ENCODE measurements around the gene CIITA. TPM values are rescaled to one million over a fixed set of nuclear protein-coding genes. Genes with fewer than 3 reads are reported as not detected.
"Not testable (repeated sequence)": the region's sequence is repeated elsewhere in the genome, so short reads cannot be mapped to it uniquely, and the experiment has no call there.

CIITA gene
- total RNA-seq, 1 experiment from 2014 or later, result 0.07 TPM

DNA sequence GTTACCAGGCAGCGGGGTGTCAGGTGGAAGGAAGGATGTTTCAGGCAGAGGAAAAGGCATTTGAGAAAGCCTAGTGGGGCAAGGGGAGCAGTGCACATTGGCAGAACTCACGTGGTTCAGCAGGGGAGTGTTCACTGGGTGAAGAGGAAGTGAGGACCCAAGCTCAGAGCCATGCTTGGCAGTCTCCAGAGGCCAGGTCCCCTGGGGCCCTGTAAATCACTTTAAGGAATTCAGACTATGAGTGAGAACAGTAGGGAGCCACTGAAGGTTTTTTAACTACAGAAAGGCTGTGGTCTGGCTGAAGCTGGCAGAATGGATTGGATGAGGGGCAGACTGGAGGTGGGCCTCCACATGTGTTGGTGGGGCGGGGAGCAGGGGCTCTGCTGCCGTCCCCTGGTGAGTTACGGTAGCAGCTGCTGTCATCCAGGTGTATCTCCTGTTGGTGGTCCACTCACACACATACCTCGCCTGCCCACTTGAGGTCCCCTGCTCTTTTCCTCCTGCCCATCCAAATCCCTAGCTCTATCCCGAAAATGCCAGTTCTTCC, 72.5 kb downstream of the CIITA start:
- peak; percentile 92 for DNase-seq (ENCODE audit: low spot score)

DNA sequence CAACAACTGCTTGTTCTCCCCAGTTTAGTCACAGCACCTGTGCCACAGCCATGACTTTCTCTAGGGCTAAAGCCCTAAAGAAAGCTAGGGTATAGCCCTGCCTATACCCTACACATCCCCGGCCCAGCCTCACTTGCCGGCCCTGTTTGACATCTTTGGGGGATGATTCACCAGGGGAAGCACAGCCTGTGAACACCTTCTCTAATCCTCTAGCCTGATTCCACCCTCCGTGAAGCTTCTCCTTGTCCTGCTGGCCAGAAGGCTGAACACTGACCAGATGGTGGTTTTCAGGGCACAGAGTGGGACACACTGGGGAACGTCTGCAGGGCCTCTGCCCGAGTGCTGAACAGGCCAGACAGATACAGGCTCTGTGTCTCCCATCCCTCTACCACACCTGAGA, 73.4 kb downstream of the CIITA start:
- DNase-seq (ENCODE audit: low spot score), result peak; percentile 24

DNA sequence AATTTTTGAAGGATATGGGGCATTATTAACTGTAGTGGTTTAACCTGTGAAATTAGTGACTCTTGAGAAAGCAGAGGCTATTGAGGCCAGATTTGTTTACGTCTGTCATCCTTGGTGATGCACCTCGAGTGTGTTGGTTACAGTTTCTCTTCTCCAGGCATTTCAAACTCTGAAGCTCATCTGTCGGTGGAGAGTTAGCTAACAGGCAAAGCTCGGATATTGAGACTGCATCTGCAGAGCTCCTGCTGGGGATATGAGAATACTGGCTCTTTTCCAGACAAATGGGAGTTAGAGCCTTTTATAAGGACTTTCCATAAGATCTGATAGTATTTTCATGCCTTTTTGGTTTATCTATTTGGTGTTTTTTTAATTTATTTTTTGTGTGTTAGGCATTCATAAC, 74.0 kb downstream of the CIITA start:
- DNase-seq (ENCODE audit: low spot score), result no peak

DNA sequence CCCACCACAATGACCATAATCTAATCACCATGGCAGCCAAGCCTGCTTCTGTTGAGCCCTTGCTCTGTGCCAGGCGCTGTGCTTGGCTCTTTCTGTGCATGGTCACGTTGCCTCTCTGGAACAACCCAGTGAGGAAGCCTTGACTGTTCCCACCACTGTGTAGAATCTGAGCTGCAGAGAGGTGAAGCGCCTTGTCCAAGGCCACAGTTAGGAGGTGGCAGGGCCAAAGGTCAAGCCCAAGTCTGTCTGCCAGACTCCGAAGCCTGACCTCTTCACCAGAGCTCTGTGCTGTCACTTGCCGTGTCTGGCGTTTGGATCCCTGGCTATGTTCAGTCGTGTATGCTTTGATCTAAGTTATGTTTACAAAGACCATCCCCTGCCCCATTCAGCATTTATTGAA, 77.9 kb downstream of the CIITA start:
- no peak for DNase-seq (ENCODE audit: low spot score)

DNA sequence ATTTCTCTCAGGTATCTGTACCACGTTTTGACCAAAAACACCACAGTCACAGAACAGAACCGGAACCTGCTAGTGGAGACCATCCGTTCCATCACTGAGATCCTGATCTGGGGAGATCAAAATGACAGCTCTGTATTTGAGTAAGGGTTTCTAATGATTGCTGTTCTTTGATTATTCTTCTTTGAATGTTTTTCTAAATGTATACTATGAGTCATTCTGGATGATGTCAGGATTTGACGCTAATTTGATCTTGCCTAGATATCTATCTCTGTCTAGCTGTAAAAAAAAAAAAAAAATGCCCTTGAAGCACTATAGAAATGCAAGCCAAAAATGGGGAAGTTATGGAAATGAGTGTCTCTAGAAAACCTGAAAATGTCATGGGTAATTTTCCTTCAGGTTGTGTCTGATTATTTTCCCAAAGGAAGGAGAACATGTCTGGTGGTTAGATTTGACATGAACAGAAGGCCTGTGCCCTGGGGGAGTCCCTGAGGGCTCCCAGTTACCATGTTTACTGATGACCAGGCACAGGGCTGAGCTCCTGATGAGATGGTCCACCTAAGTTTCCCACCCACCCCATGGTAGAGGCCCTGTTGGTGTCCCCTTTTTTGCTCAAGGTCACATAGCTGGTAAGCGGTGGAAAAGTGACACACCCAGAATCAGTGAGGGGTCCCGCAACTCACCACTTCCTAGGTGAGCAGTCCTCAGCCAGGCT, 80.9 kb downstream of the CIITA start:
- DNase-seq (ENCODE audit: low spot score), result no peak

DNA sequence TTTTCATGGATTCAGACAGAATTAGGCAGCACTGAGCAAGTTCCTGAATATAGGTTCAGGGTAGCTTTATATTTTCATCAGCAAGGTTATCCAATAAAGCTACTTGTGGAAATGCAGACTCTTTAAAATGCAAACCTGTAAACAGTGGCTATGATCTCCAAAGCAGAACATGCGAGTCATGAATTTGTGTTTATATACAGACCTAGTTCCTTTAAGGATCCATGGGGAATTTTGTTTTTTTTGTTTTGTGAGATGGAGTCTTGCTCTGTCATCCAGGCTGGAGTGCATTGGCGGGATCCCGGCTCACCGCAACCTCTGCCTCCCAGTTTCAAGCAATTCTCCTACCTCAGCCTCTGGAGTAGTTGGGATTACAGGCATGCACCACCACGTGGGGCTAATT, 82.2 kb downstream of the CIITA start:
- no peak for DNase-seq (ENCODE audit: low spot score)

DNA sequence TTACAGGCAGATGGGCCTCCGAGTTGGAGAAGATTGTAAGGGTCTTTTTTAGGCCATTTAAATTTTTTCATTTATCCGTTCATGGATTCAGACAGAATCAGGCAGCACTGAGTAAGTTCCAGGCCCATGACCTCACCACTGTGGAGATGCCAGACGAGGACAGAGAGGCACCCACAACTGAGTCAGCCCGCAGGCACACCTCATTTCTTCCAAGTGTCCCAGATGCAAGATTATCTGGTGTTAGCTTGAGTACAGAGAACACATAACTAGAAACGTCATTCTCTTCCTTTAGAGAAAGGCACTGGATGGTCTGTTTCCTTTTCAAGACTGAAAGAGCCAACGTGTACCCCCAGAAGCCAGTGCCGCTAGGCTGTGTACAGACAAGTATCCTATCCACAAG, 84.2 kb downstream of the CIITA start:
- peak; percentile 82 for DNase-seq (ENCODE audit: low spot score)

DNA sequence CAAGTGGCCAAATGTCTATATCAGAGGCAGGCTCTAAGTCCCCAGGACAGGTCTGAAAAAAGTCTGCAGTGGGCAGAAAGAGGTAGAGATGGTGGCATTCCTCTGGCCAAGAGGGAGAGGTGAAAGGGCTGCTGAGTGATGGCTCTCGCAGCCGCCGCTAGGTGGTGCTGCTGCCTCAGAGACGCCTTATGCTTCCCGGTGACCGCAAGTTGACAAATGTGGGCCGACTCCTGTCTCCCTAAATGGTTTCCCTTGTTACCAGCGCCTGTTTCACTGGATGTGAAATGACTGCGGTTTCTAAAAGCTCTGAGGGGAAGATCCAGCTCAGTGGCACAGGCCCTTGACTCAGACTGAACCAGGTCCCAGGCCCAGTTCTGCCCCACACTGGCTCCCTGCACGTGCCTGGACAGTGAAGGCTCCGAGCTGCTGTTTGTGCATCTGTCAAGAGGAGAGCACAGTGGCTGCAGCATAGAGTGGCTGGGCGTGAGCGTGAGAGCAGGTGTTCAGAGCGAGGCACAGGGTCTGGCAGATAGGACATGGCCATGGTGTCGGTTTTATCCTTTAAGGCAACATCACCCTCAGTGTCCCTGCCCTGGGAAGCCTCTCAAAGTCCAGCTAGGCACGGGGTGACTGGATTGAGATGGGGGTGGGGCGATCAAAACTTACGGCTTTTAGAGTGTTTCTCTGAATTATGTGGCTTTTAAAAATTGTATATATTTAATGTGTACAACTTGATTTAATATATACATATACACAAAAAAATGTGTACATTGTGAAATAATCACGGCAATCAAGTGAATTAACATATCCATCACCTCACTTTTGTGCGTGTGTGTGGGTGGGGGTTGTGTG, 87.3 kb downstream of the CIITA start:
- DNase-seq (ENCODE audit: low spot score), result peak; percentile 89

DNA sequence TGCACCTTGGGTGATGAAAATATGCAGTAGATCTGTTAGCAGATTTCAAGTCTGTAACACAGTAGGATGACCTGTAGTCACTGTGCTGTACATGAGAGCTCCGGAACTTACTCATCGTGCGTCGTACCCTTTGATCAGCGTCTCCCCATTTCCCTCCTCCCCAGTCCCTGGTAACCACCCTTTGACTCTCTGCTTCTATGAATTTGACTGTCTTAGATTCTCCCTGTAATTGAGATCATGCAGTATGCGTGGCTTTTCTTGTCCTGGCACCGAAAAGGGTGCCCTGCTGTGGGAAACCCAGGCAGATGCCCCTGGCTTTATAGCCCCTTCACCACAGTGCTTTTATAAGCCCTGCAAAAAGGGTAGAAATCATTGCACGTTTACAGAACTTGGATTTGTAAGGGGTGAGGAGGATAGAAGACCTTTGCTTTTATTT, 87.9 kb downstream of the CIITA start:
- peak; percentile 42 for DNase-seq (ENCODE audit: low spot score)

DNA sequence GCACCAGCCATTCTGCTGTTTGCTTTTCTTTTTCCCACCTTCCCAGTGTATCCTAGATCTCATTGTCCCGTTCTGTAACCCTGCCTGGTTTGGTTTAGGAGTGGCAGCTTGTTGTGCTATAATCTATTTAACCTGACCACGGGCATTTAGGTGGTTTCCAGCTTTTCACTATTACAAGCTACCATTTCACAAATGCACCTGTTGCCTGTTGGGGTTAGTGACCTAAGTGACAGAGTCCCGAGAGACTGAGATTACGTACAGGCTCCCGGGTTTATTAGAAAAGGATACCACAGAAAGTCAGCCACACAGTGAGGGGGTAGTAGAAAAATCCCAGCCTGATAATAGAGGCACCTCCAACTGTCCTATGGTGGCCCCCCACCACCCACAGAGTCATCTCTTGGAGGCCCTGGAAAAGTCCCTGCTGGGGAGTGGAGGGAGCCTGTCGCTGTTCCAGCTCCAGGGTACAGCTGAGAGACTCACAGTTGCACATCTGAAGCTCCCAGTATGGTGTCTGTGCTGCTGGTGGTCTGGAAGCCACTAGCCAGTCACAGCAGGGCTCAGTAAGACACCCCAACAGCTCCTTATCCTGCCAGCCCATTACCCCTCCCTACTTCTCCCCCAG, 88.5 kb downstream of the CIITA start:
- DNase-seq (ENCODE audit: low spot score), result no peak

DNA sequence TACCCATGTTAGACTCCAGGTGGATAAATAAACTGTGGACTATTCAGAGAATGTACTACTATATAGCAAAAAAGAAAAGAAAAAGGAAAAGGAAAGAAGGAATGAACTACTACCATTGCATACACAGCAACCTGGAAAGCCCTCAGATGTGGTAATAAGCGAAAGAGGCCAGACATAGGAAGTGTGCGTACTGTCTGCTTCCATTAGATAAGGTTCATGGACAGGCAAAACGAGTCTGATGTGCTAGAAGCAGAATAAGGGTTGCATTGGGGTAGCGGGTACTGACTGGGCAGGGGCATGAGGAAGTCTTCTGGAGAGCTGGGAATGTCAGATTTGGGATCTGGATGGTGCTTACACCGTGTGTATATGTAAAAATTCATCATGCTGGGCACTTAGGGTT, 89.1 kb downstream of the CIITA start:
- DNase-seq (ENCODE audit: low spot score), result no peak

DNA sequence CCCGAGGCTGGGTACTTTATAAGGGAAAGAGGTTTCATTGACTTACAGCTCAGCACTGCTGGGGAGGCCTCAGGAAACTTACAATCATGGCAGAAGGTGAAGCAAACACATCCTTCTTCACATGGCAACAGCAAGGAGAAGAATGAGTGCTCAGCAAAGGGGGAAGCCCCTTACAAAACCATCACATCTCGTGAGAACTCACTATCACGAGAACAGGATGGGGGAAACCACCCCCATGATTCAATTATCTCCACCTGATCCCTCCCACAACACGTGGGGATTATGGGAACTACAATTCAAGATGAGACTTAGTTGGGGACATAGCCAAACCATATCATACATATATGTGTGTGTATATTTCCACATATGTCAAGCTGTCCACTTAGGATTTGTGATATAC, 89.6 kb downstream of the CIITA start:
- not testable (repeated sequence) for DNase-seq (ENCODE audit: low spot score)

DNA sequence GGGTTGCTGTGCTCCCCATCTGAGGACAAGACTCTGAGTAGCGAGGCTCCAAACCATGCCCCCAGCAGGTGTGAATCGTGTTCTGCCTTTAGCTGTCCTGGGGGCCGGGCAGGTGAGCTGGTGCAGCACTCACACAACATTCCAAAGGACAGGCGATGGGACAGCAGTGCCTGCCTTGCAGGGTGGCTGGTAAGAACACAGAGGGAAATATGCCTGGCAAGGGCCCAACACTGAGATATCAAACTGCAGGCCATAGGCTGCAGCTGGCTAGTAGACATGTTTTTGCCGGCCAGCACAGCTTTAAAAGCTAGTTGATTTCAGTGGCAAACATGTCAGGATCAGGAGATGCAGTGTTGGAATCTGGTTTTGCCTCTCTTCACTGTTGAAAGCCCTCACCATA, 91.0 kb downstream of the CIITA start:
- no peak for DNase-seq (ENCODE audit: low spot score)

DNA sequence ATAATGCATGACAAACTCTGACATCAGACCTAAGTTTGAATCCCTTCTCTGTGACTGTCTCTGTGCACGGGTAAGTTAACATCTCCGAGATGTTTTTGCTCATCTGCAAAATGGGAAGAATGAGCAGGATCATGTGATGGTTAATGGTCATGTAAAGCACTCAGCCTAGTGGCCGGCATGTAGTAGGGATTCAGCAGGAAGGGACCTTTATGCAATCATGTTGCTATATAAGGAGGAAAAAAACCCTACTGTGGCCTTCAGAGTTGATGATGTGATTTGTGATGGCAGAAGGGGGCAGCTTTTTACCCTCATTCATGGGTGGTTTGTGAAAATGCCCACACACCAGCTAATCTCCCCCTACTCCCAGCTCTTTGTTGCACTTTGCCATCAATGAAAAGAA, 91.5 kb downstream of the CIITA start:
- no peak for DNase-seq (ENCODE audit: low spot score)

DNA sequence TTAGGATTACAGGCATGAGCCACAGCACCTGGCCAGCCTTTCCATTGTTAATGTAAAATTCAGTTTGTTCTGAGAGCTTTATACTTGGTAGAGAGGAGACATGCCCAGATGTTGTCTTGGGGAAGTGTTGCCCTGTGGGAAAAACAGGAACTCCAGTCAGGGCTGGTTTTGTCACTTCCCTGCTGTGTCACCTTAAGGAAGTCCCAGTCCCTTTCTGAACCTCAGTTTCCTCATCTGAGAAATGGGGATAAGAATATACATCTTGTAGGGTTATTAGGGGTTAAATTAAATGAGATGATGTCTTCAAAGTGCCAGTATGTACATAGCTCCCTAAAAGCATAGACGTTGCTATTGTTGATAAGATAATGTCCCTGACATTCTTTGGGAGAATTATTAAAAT, 92.6 kb downstream of the CIITA start:
- DNase-seq (ENCODE audit: low spot score), result no peak

DNA sequence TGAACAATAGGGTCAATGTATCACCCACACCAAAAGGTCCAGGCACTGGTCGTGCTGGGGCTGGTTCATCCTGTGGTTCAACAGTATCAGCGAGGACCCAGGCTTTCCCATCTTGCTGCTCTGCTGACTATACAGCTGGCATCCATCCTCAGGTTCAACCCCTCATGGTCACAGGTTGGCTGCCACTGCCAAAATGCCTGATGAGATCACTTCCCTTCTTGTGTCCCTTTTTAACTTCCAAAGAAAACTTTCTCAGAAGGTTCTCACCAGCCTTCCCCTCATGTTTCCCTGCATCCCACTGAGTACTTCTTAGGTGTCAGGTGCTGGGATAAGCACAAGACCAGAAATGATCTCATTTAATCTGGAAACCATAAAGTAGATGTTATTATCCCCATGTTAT, 93.1 kb downstream of the CIITA start:
- DNase-seq (ENCODE audit: low spot score), result no peak

DNA sequence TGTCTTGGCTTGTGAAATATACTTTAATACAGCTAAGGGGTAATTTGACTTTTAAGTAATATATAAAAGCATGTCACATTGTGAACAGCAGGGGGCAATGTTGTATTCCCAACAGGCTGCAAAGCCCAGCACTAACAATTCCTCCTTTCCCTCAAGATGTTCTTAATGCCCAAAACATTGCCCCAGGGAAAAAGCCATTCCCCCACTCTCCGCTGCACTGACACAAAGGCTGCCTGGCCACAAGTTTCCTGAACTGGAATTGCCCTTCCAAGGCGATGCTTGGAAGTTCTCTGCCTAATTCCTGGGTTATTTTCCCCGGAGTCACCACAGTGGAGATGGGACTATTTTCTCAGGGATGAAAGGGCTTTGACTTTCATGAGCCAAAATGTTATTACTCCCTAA, 94.6 kb downstream of the CIITA start:
- peak; percentile 85 for DNase-seq (ENCODE audit: low spot score)

DNA sequence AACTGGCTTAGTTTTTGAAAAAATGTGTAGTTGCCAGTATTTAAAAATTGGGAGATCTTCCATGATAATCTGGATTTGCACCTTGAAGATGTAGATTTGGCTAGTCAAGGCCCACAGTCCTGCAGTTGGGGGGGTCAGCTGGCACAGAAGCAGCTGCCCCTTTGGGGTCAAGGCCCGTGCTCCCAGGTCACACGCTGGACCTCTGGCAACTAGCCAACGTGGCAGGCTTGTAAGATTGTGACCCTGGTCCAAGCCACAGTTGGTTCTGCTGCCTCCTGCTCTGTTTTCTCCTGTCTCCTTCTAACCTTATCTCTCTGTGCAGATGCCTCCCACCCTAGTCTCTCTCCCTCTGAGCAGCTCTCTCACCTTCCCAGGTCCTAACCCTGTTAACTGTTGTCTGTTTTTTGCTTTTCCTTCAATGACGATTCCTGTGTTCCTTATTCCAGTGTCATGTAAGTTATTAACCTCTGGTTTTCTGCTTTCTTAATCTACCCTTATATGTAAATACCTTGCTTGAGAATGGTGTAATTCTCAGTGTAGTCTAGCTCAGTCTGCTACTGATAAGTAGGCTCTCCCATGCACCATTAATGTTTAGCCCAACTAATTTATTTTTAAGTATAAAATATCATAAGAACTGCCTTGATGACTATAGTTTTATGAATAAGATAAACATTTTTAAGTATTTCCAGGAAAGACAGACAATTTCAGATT, 95.3 kb downstream of the CIITA start:
- DNase-seq (ENCODE audit: low spot score), result no peak

DNA sequence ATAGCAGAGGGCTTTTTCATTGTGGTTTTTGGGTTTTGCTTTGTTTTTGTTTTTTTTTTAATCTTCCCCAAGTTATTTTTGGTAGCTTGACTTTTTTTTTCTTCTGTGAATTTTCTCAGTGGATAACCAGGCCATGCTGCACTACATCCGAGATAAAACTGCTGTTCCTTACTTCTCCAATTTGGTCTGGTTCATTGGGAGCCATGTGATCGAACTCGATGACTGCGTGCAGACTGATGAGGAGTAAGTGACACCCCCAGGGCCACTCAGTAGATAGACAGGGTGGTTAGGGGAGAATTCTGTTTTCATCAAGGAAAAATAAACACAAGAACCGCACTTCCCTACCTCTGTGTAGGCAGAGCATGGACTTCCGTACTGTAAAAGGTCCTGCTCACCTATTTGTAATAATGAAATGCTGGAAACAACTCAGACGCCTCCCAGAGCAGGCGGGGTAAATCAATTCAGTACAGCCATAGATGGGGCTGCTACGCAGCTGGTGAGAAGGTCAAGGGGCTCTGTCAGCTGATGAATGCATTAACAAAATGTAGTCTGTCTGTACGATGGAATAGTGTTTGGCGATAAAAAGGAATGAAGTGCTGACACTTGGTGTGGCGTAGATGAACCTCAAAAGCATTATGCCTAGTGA, 95.9 kb downstream of the CIITA start:
- no peak for DNase-seq (ENCODE audit: low spot score)

DNA sequence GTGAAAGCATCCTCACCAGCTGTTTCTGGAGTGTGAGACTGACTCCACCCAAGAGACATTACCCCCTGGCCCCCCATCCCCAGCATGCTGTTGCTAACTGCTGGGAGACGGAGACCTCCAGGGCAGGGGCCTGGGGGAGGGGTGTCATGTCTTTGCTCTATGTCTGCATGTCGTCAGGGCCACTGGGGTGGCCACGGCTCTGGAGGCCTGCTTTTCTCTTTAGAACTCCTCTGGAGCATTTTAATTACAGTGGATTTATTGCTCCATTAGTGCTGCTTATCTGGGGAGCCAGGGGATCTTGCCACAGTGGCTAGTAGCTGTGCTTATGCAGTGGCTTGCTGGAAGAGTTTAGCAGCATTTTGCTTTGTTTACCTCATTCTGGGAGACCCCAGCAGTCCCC, 99.6 kb downstream of the CIITA start:
- DNase-seq (ENCODE audit: low spot score), result no peak

DNA sequence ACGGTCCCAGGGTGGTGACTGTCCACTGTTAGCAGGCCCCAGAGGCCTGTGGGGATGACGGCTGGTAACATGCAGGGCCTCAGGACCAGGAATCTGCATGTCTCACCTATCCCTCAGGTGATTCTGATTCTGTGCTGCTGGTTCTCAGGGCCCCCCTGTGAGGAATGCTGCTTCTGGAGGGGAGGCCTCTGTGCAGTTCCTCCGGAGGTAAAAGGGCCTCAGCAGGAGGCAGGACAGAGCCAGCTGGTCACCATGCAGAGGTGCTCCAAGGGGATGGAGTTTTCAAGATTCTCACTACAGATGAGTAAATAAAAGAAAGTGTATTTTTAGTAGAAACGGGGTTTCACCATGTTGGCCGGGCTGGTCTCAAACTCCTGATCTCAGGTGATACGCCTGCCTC, 101.1 kb downstream of the CIITA start:
- no peak for DNase-seq (ENCODE audit: low spot score)
